ENCODE measurements around the gene ENTPD5.

DNA sequence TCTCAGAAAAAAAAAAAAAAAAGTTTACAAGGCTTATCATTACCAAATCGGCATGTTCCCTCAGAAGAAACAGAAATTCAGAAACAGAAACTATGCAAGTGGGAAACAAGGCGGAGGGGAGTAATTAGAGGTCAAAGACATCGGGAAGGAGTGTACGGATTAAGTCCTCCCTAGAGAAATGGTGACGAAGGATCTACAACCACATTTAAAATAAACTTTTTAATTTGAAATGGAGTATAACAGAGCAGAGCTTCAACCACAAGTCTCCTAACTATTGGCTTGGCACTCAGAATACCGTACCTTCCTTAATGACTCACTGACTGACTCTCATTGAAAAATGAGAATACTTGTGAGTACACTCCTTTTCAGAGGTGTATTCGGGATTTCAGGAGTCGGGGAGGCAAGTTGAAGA is 908 bp downstream of the ENTPD5 start:
- TF ChIP-seq, protein P1, sequence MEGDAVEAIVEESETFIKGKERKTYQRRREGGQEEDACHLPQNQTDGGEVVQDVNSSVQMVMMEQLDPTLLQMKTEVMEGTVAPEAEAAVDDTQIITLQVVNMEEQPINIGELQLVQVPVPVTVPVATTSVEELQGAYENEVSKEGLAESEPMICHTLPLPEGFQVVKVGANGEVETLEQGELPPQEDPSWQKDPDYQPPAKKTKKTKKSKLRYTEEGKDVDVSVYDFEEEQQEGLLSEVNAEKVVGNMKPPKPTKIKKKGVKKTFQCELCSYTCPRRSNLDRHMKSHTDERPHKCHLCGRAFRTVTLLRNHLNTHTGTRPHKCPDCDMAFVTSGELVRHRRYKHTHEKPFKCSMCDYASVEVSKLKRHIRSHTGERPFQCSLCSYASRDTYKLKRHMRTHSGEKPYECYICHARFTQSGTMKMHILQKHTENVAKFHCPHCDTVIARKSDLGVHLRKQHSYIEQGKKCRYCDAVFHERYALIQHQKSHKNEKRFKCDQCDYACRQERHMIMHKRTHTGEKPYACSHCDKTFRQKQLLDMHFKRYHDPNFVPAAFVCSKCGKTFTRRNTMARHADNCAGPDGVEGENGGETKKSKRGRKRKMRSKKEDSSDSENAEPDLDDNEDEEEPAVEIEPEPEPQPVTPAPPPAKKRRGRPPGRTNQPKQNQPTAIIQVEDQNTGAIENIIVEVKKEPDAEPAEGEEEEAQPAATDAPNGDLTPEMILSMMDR (IDR thresholded peaks at IDR 0.05) = no peak
- TF ChIP-seq POLR2A (IDR thresholded peaks at IDR 0.05) (no peak), POLR2AphosphoS5 (IDR thresholded peaks at IDR 0.05) (no peak)
